SKM-1 (cell line): ENCODE measurements around the gene JAZF1.
"Not testable (repeated sequence)": the region's sequence is repeated elsewhere in the genome, so short reads cannot be mapped to it uniquely, and the experiment has no call there.

Experiments
- DNase-seq: peaks from one replicate; lab custom pipeline; 2025; ENCODE audit not compliant: unreplicated experiment; lab: John Stamatoyannopoulos, UW

Gene JAZF1

GRCh38 chr7:28018020-28018419 lies 162.6 kb downstream of the JAZF1 start:
- DNase-seq, result no peak

- DNase-seq, result no peak
Observed at GRCh38 chr7:28017372-28017771, 163.2 kb downstream of the JAZF1 start.

- DNase-seq, result no peak
Observed at GRCh38 chr7:28016297-28016696, 164.3 kb downstream of the JAZF1 start.

- DNase-seq, result no peak
Observed at GRCh38 chr7:28015169-28015568, 165.4 kb downstream of the JAZF1 start.

GRCh38 chr7:28014340-28014739 lies 166.3 kb downstream of the JAZF1 start:
- DNase-seq, result not testable (repeated sequence)

GRCh38 chr7:28013441-28013840 lies 167.2 kb downstream of the JAZF1 start:
- DNase-seq, result no peak

GRCh38 chr7:28013019-28013418 lies 167.6 kb downstream of the JAZF1 start:
- no peak for DNase-seq

- no peak for DNase-seq
Observed at GRCh38 chr7:28008911-28009310, 171.7 kb downstream of the JAZF1 start.

GRCh38 chr7:28008171-28008570 lies 172.4 kb downstream of the JAZF1 start:
- DNase-seq, result no peak

GRCh38 chr7:28006491-28006890 lies 174.1 kb downstream of the JAZF1 start:
- DNase-seq, result no peak

GRCh38 chr7:28005847-28006231 lies 174.8 kb downstream of the JAZF1 start:
- no peak for DNase-seq

GRCh38 chr7:28005075-28005846 lies 175.3 kb downstream of the JAZF1 start:
- no peak for DNase-seq

GRCh38 chr7:28003408-28003807 lies 177.2 kb downstream of the JAZF1 start:
- no peak for DNase-seq

GRCh38 chr7:28002638-28003037 lies 178.0 kb downstream of the JAZF1 start:
- no peak for DNase-seq

- no peak for DNase-seq
Observed at GRCh38 chr7:28001896-28002295, 178.7 kb downstream of the JAZF1 start.

GRCh38 chr7:27999829-28000228 lies 180.8 kb downstream of the JAZF1 start:
- no peak for DNase-seq

- no peak for DNase-seq
Observed at GRCh38 chr7:27998382-27998781, 182.2 kb downstream of the JAZF1 start.

GRCh38 chr7:27997188-27997707 lies 183.3 kb downstream of the JAZF1 start:
- DNase-seq, result no peak

- DNase-seq, result no peak
Observed at GRCh38 chr7:27996141-27996540, 184.5 kb downstream of the JAZF1 start.

GRCh38 chr7:27995228-27995627 lies 185.4 kb downstream of the JAZF1 start:
- DNase-seq, result no peak

GRCh38 chr7:27994639-27995038 lies 186.0 kb downstream of the JAZF1 start:
- no peak for DNase-seq

- DNase-seq, result no peak
Observed at GRCh38 chr7:27992755-27993493, 187.7 kb downstream of the JAZF1 start.
